Prostate gland (tissue), 2 donors: ENCODE results near the gene LY86.
A peak's percentile ranks its signal among the peaks of the same experiment; 100 is the strongest.

Experiments
- POLR2A ChIP-seq: fragments of 450-650 bp; IDR thresholded peaks from one replicate; pipeline ENCODE4 v1.6.1; 2016; ENCODE audit warnings: antibody characterized with exemption, mild to moderate bottlenecking
- TF ChIP-seq, protein P1 (sequence below), 4 experiments: fragments of 200-600 bp in 2 of 4; fragments of 450-650 bp in 2 of 4; sonication (generic) in 2 of 4; IDR thresholded peaks; 1 replicate in 3 of 4; 2 replicates in 1 of 4; pipeline ENCODE4 v1.5.1; 2016 to 2019; ENCODE audit warnings: antibody characterized with exemption in 4 of 4, mild to moderate bottlenecking in 2 of 4, moderate library complexity in 2 of 4

DNA sequence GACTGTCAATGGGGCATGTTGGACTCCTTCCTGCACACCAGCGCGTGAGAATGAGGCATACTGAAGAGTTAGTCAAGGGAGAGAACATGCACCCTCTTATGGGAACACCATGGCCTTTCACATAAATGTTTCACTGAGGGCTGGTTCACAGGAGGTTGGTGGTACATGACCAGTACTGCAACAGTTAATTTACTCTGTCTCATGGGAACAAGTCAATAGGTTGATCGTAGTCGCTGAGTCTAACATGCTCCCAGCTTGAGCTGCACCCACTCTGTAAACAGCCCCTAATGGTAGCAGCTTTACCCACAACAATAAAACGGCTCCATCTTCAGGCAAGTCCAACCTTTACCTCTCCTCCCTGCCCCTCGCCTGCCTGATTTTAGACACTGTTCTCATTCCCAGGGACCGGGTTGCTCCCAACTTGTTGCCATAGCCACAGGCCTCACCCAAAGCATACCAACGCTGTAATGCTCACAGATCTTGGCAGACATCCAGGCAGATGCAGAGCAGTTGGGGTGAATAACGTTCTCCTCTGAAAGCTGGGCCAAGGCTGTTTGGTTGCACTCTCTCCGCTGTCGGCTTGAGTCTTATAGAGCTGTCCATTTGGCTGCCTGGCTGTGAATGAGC is 111.3 kb downstream of the LY86 start:
- no peak for TF ChIP-seq POLR2A
- TF ChIP-seq, protein P1, sequence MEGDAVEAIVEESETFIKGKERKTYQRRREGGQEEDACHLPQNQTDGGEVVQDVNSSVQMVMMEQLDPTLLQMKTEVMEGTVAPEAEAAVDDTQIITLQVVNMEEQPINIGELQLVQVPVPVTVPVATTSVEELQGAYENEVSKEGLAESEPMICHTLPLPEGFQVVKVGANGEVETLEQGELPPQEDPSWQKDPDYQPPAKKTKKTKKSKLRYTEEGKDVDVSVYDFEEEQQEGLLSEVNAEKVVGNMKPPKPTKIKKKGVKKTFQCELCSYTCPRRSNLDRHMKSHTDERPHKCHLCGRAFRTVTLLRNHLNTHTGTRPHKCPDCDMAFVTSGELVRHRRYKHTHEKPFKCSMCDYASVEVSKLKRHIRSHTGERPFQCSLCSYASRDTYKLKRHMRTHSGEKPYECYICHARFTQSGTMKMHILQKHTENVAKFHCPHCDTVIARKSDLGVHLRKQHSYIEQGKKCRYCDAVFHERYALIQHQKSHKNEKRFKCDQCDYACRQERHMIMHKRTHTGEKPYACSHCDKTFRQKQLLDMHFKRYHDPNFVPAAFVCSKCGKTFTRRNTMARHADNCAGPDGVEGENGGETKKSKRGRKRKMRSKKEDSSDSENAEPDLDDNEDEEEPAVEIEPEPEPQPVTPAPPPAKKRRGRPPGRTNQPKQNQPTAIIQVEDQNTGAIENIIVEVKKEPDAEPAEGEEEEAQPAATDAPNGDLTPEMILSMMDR (IDR thresholded peaks at IDR 0.05) = peak in 1 of 4 experiments; percentile 23
